ENCODE measurements around the gene CCN5.

CCN5 gene

DNA sequence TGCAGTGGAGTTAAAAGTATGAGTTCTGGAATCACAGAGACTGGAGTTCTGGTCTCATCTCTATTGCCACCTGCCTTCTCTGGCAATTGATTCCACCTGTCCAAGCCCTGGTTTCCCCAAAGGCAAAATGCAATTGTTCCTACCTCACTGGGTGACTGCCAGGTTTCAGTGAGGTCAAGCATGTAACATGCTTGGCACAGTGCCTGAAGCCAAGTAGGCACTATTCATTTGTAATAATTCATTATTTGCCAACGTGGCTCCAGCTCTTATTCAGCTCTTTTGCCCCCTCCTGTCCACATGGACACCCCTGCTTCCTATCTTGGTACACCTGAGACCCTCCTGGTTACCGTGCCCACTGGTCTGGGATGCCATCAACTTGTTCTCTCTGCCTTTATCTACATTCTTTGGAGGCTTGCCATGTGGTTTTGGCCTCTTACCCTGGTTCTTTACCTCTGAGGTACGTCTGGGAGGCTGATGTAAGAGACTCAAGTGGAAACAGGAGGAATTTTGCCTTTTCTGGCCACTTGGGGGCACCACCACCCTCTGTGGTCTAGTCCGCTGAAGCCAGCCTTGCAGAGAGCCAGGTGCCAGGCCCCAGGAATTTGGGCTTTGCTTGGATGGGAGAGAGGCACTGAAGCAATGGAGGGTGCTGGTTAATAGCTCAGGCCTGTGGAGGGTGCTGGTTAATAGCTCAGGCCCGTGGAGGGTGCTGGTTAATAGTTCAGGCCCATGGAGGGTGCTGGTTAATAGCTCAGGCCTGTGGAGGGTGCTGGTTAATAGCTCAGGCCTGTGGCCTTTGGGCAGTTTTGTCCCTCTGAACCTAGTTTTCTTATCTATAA is 32.2 kb downstream of the CCN5 start:
- no peak overlapping the region for H3K4me3 ChIP-seq (replicated peaks in 1 of 2; ENCODE audit: low read depth in 2 of 2, low read length in 2 of 2)
- DNase-seq (ENCODE audit: low read depth in 2 of 2), result peak; percentile 82 to 83
- peak; percentile 74 for TF ChIP-seq CTCF (IDR thresholded peaks at IDR 0.05; ENCODE audit: low read depth, low read length)

- peak in 1 of 2 donors; percentile 22 for DNase-seq (ENCODE audit: low read depth in 2 of 2)
Observed at GRCh38 chr20:44748005-44748370, 32.8 kb downstream of the CCN5 start.

DNA sequence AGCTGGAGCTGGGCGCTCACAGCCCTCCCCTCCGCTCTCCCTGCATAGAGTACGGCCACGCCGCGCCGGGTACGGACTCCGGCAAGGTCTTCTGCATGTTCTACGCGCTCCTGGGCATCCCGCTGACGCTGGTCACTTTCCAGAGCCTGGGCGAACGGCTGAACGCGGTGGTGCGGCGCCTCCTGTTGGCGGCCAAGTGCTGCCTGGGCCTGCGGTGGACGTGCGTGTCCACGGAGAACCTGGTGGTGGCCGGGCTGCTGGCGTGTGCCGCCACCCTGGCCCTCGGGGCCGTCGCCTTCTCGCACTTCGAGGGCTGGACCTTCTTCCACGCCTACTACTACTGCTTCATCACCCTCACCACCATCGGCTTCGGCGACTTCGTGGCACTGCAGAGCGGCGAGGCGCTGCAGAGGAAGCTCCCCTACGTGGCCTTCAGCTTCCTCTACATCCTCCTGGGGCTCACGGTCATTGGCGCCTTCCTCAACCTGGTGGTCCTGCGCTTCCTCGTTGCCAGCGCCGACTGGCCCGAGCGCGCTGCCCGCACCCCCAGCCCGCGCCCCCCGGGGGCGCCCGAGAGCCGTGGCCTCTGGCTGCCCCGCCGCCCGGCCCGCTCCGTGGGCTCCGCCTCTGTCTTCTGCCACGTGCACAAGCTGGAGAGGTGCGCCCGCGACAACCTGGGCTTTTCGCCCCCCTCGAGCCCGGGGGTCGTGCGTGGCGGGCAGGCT is 35.1 kb downstream of the CCN5 start:
- peak; percentile 17 for TF ChIP-seq CTCF (IDR thresholded peaks at IDR 0.05; ENCODE audit: low read depth, low read length)
- no peak overlapping the region for H3K4me3 ChIP-seq (replicated peaks in 1 of 2; ENCODE audit: low read depth in 2 of 2, low read length in 2 of 2)
- DNase-seq (ENCODE audit: low read depth in 2 of 2), result no peak

More at GRCh38 chr20:44748005-44748370, 32.8 kb downstream of the CCN5 start:
- TF ChIP-seq CTCF (IDR thresholded peaks at IDR 0.05; ENCODE audit: low read depth, low read length), result no peak
- no peak overlapping the region for H3K4me3 ChIP-seq (replicated peaks in 1 of 2; ENCODE audit: low read depth in 2 of 2, low read length in 2 of 2)

DNA sequence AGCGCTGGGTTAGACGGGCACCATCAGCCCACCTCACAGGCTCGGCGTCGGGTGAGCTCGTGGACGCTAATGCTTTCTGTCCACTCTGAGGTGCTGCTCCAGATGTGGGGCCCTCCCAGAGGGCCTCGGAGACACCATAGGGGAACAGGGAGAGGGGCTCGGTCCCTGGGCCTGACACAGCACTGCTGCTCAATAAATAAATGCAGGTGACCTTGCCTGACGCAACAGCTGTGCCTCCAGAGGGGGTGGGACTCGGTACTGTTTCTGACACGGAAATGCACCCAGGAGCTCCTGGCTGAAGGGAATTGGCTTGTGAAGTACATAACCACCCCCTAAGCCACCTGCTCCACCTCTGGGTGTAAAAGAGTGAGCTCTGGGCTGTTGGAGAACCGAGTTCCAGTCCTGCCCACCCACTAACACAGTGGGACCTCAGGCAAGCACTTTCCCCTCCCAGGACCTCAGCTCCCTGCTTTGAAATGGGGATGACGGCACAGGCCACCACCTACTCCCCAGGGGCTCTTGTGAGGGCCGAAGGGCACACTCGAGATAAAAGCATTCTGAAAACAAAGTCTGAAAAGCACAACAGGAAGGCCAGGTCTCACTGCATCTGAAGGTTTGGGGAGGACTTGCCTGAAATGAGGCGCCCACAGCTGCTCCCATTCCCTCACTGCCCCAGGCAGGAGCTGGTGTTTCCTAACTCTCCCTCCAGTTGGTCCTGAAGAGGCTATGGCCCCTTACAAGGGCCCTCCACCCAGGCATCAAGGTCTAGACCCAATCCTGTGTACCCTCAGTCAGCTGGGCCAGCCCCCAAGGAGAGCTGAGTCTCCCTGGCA is 37.1 kb downstream of the CCN5 start:
- DNase-seq (ENCODE audit: low read depth in 2 of 2), result no peak
- H3K4me3 ChIP-seq (replicated peaks in 1 of 2; ENCODE audit: low read depth in 2 of 2, low read length in 2 of 2), result no peak overlapping the region
- no peak for TF ChIP-seq CTCF (IDR thresholded peaks at IDR 0.05; ENCODE audit: low read depth, low read length)

- TF ChIP-seq CTCF (IDR thresholded peaks at IDR 0.05; ENCODE audit: low read depth, low read length), result no peak
- no peak overlapping the region for H3K4me3 ChIP-seq (replicated peaks in 1 of 2; ENCODE audit: low read depth in 2 of 2, low read length in 2 of 2)
- no peak for DNase-seq (ENCODE audit: low read depth in 2 of 2)
Observed at GRCh38 chr20:44754554-44754953, 39.4 kb downstream of the CCN5 start.

GRCh38 chr20:44756011-44756688 is 41.0 kb downstream of the CCN5 start:
- no peak for DNase-seq (ENCODE audit: low read depth in 2 of 2)
- H3K4me3 ChIP-seq (replicated peaks in 1 of 2; ENCODE audit: low read depth in 2 of 2, low read length in 2 of 2), result no peak overlapping the region
- no peak for TF ChIP-seq CTCF (IDR thresholded peaks at IDR 0.05; ENCODE audit: low read depth, low read length)
